MCF 10A (cell line): ENCODE measurements around the gene TTC27. TPM values are rescaled to one million over a fixed set of nuclear protein-coding genes. Genes with fewer than 3 reads are reported as not detected.

Source experiments
- BruUV-seq: library from RNA; stranded (reverse); fragments of 400-500 nt; replicated peaks from 2 replicates; lab custom pipeline; 2021; lab: Mats Ljungman, UMichigan
- CTCF ChIA-PET: fragments of 300-600 bp; sonication (Branson Sonifier 250); formaldehyde crosslinking; extraction: SDS; loops from one replicate; lab custom pipeline; 2021; ENCODE audit warnings: antibody characterized with exemption, inconsistent platforms; lab: Yijun Ruan, JAX
- POLR2A ChIA-PET: fragments of 300-600, 350-650 bp; sonication (Branson Sonifier 250); formaldehyde crosslinking; extraction: SDS; loops from one replicate; lab custom pipeline; 2020; ENCODE audit warnings: antibody characterized with exemption, inconsistent platforms; lab: Yijun Ruan, JAX
- DNase-seq: peaks from one replicate; pipeline ENCODE4 v3.0.0-alpha.2; 2018; ENCODE audit not compliant: unreplicated experiment
- H3K27ac Mint-ChIP-seq: one replicate; pipeline ENCODE4 v1.8.0; 2022; ENCODE audit warnings: mild to moderate bottlenecking, low read depth, mixed read lengths; ENCODE audit not compliant: unreplicated experiment
- H3K27me3 Mint-ChIP-seq: one replicate; pipeline ENCODE4 v1.8.0; 2022; ENCODE audit warnings: mixed read lengths; ENCODE audit not compliant: insufficient read depth, unreplicated experiment
- H3K36me3 Mint-ChIP-seq: one replicate; pipeline ENCODE4 v1.8.0; 2022; ENCODE audit warnings: mild to moderate bottlenecking, moderate library complexity, mixed read lengths; ENCODE audit not compliant: insufficient read depth, unreplicated experiment
- H3K4me1 Mint-ChIP-seq: one replicate; pipeline ENCODE4 v1.8.0; 2022; ENCODE audit warnings: mixed read lengths; ENCODE audit not compliant: insufficient read depth, unreplicated experiment
- H3K4me3 Mint-ChIP-seq: one replicate; pipeline ENCODE4 v1.8.0; 2022; ENCODE audit warnings: mild to moderate bottlenecking, moderate library complexity, mixed read lengths; ENCODE audit not compliant: unreplicated experiment
- H3K9me3 Mint-ChIP-seq: one replicate; pipeline ENCODE4 v1.8.0; 2022; ENCODE audit warnings: mixed read lengths; ENCODE audit not compliant: unreplicated experiment
- CTCF ChIP-seq: fragments of 200-600 bp; IDR thresholded peaks from one replicate; pipeline ENCODE4 v1.8.0; 2022; ENCODE audit warnings: antibody characterized with exemption, mild to moderate bottlenecking; ENCODE audit not compliant: unreplicated experiment
- intact Hi-C: fragments of 100-400 bp; cut with micrococcal nuclease; formaldehyde crosslinking; loops from 2 replicates; pipeline ENCODE4 v1.14.1; 2022
- total RNA-seq: library from RNA; stranded (reverse); gene quantifications from 2 replicates; pipeline ENCODE4 v1.2.3, GENCODE V29; 2022

The TTC27 gene
- total RNA-seq, 1 experiment from 2014 or later = 29.1 TPM

- no peaks in the 10 kb centered on the region for H3K9me3 Mint-ChIP-seq
- no peak for TF ChIP-seq CTCF
- H3K36me3 Mint-ChIP-seq = peaks cover 17% of the 10 kb centered on the region
- H3K27me3 Mint-ChIP-seq = no peaks in the 10 kb centered on the region
- H3K4me1 Mint-ChIP-seq = peaks cover under 1% of the 10 kb centered on the region
- no TSS peak for BruUV-seq
- intact Hi-C loops = no loop called here
- ChIA-PET POLR2A (no interaction called here), CTCF (no interaction called here)
- no peak overlapping the region for H3K27ac Mint-ChIP-seq
- DNase-seq = no peak
- no peak overlapping the region for H3K4me3 Mint-ChIP-seq
Measured at GRCh38 chr2:32702303-32703064, 74.6 kb downstream of the TTC27 start.

GRCh38 chr2:32706815-32707579 lies 79.1 kb downstream of the TTC27 start:
- Mint-ChIP-seq H3K4me3 (no peak overlapping the region), H3K4me1 (peaks cover 5% of the 10 kb centered on the region), H3K9me3 (no peaks in the 10 kb centered on the region), H3K27ac (no peak overlapping the region), H3K36me3 (peaks cover 17% of the 10 kb centered on the region), H3K27me3 (no peaks in the 10 kb centered on the region)
- CTCF ChIA-PET = interaction anchor here (0.6 kb wide), 1 partner anchor 567 kb away, joined by 3 read pairs; no protein-coding TSS in a partner anchor
- POLR2A ChIA-PET = interaction anchor here (0.6 kb wide), 1 partner anchor 384 kb away, joined by 3 read pairs; no protein-coding TSS in a partner anchor
- TF ChIP-seq CTCF = no peak
- no peak for DNase-seq
- intact Hi-C loops = no loop called here
- no TSS peak for BruUV-seq

- POLR2A ChIA-PET = interaction anchor here (2.0 kb wide), 1 partner anchor 23 kb away, joined by 10 read pairs; no protein-coding TSS in a partner anchor
- no peaks in the 10 kb centered on the region for H3K9me3 Mint-ChIP-seq
- peaks cover 21% of the 10 kb centered on the region for H3K4me1 Mint-ChIP-seq
- H3K27ac Mint-ChIP-seq = no peak overlapping the region
- BruUV-seq = no TSS peak
- no peaks in the 10 kb centered on the region for H3K27me3 Mint-ChIP-seq
- CTCF ChIA-PET = no interaction called here
- intact Hi-C loops = no loop called here
- H3K36me3 Mint-ChIP-seq = peaks cover 31% of the 10 kb centered on the region
- TF ChIP-seq CTCF = no peak
- H3K4me3 Mint-ChIP-seq = no peak overlapping the region
- peak; percentile 68 for DNase-seq
Measured at GRCh38 chr2:32711219-32711618, 83.4 kb downstream of the TTC27 start.

GRCh38 chr2:32711908-32712501 lies 84.2 kb downstream of the TTC27 start:
- H3K27ac Mint-ChIP-seq = no peak overlapping the region
- peaks cover 23% of the 10 kb centered on the region for H3K36me3 Mint-ChIP-seq
- peaks cover 26% of the 10 kb centered on the region for H3K4me1 Mint-ChIP-seq
- DNase-seq = no peak
- H3K4me3 Mint-ChIP-seq = no peak overlapping the region
- ChIA-PET POLR2A (interaction anchor here (2.0 kb wide), 1 partner anchor 23 kb away, joined by 10 read pairs; no protein-coding TSS in a partner anchor), CTCF (interaction anchor here (0.7 kb wide), 1 partner anchor 32 kb away, joined by 3 read pairs; no protein-coding TSS in a partner anchor)
- intact Hi-C loops = no loop called here
- H3K9me3 Mint-ChIP-seq = no peaks in the 10 kb centered on the region
- TF ChIP-seq CTCF = no peak
- H3K27me3 Mint-ChIP-seq = no peaks in the 10 kb centered on the region
- BruUV-seq = no TSS peak
